HK-2 (cell line): ENCODE measurements around the gene MICAL1.
"Not testable (repeated sequence)": the region's sequence is repeated elsewhere in the genome, so short reads cannot be mapped to it uniquely, and the experiment has no call there.

ENCODE experiments used
- DNase-seq: peaks from one replicate; pipeline ENCODE4 v3.0.0-alpha.2; 2018; ENCODE audit not compliant: unreplicated experiment

Gene MICAL1

GRCh38 chr6:109475625-109476024, 20.1 kb upstream of the MICAL1 start:
- no peak for DNase-seq

GRCh38 chr6:109474995-109475394, 19.4 kb upstream of the MICAL1 start:
- DNase-seq, result no peak

- DNase-seq, result no peak
Measured at GRCh38 chr6:109473120-109473519, 17.5 kb upstream of the MICAL1 start.

GRCh38 chr6:109472132-109472995, 16.8 kb upstream of the MICAL1 start:
- DNase-seq, result no peak

- DNase-seq, result no peak
Measured at GRCh38 chr6:109471105-109471810, 15.7 kb upstream of the MICAL1 start.

- no peak for DNase-seq
Measured at GRCh38 chr6:109469591-109470189, 14.1 kb upstream of the MICAL1 start.

- no peak for DNase-seq
Measured at GRCh38 chr6:109467696-109468095, 12.1 kb upstream of the MICAL1 start.

GRCh38 chr6:109466212-109466923, 10.8 kb upstream of the MICAL1 start:
- DNase-seq, result no peak

- no peak for DNase-seq
Measured at GRCh38 chr6:109465772-109466171, 10.2 kb upstream of the MICAL1 start.

- DNase-seq, result no peak
Measured at GRCh38 chr6:109461733-109462526, 6.4 kb upstream of the MICAL1 start.

GRCh38 chr6:109461205-109461604, 5.6 kb upstream of the MICAL1 start:
- DNase-seq, result not testable (repeated sequence)

GRCh38 chr6:109460161-109460829, 4.7 kb upstream of the MICAL1 start:
- DNase-seq, result no peak

- DNase-seq, result no peak
Measured at GRCh38 chr6:109458774-109459531, 3.4 kb upstream of the MICAL1 start.

GRCh38 chr6:109457562-109457996, 2.0 kb upstream of the MICAL1 start:
- DNase-seq, result no peak

GRCh38 chr6:109456710-109457561, 1.4 kb upstream of the MICAL1 start:
- DNase-seq, result no peak

GRCh38 chr6:109456111-109456583, 575 bp upstream of the MICAL1 start:
- no peak for DNase-seq

- DNase-seq, result no peak
Measured at GRCh38 chr6:109454496-109455436, 806 bp downstream of the MICAL1 start.
